ENCODE data around the gene HS2ST1.
"Not testable (repeated sequence)": the region's sequence is repeated elsewhere in the genome, so short reads cannot be mapped to it uniquely, and the experiment has no call there.

The HS2ST1 gene

DNA sequence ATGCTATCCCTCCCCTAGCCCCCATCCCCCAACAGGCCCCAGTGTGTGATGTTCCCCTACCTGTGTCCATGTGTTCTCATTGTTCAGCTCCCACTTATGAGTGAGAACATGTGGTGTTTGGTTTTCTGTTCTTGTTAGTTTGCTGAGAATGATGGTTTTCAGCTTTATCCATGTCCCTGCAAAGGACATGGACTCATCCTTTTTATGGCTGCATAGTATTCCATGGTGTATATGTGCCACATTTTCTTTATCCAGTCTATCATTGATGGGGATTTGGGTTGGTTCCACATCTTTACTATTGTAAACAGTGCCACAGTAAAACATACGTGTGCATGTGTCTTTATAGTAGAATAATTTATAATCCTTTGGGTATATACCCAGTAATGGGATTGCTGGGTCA lies 152.3 kb downstream of the HS2ST1 start:
- not testable (repeated sequence) for DNase-seq (ENCODE audit: low spot score)

DNA sequence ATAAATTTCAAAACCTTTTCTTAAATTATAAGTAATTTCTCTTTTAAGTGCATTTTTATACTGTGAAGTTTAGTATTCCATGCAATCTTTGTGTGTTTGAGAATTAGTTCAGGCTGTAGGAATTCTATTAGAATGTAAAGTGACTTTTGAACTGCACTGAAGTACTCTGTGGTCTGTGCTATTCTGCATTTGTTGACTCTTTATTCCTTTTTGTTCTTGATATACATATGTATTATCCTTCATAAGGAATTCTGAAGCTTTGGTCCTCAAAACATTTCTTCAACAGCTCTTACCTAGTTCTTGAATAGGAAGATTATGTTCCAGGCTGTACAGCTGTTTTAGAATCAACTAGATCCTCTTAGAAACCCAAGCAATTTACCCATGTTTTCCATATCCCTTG lies 158.0 kb downstream of the HS2ST1 start:
- DNase-seq (ENCODE audit: low spot score), result no peak

DNA sequence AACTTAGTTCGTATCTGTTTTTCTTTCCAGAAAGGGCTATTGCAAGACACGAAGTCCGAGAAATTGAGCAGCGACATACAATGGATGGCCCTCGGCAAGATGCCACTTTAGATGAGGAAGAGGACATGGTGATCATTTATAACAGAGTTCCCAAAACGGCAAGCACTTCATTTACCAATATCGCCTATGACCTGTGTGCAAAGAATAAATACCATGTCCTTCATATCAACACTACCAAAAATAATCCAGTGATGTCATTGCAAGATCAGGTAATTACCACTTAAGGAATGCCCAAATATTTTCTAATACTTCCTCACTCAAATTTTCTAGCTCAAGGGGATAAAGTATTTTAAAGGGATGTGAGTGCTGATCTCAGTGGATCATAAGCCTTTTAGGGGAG lies 158.5 kb downstream of the HS2ST1 start:
- no peak for DNase-seq (ENCODE audit: low spot score)

DNA sequence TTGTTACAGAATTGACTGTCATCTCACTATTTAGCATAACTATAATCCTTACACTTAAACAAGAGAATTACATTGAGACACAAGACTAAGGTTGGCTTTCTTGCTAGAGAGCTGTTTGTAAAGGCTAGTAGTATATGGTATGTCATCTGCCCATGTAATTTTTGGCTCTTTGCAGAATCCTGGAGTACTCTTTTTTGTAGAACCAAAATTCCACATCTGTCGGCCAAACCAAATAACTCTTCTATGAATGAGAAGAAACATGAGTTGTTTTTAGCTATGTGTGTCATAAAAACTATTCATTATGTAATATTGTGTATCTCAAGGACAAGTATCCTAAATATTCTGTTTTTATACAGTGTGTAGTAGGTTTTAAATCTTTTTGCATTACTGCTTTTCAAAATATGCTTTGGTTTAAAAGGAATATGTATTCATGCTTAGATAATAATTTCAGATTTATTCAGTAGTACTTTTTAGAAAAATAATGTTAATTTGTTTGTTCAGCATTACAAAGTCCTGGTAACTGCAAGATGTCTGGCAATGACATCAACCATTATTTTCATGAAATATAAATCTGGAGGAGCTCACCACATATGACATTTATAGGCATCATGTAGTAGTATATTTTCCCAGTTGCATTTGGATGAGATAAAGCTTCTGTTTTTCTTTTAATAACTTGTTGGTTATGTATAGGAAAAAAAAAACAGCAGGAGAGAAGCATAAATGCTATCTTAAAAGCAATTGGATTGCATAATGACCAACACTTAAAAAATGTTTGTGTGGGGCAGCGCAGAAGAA lies 159.8 kb downstream of the HS2ST1 start:
- no peak for DNase-seq (ENCODE audit: low spot score)

DNA sequence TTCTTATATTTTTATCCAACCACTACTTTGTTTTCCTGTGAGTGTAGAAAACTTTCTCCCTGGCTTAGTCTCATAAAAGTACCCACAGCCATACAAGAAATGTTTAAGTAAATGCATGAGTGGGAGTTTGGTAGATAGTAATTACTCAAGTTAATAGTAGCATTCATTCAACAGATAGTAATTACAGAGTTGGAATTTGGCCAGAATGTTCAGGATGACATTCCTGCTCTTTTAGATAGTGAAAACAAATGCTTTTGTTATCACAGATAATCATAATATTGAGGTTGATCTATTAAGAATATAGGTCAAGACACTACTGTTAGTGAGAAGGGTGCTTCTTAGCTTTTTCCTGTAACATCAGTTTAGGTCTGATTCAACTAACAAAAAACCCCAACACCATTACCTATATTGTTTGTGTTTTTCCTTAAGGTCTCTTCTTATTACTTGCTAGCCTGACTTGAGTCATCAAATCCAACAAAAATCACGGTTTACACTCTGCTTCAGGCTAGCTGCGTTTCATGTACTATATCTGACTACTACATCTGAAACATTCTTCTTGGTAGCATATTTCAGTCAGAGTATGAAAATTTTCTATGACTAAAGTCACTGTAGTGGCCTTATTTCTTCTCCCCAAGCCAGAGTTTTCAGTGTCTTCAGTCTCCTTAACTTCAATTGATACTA lies 163.7 kb downstream of the HS2ST1 start:
- no peak for DNase-seq (ENCODE audit: low spot score)

DNA sequence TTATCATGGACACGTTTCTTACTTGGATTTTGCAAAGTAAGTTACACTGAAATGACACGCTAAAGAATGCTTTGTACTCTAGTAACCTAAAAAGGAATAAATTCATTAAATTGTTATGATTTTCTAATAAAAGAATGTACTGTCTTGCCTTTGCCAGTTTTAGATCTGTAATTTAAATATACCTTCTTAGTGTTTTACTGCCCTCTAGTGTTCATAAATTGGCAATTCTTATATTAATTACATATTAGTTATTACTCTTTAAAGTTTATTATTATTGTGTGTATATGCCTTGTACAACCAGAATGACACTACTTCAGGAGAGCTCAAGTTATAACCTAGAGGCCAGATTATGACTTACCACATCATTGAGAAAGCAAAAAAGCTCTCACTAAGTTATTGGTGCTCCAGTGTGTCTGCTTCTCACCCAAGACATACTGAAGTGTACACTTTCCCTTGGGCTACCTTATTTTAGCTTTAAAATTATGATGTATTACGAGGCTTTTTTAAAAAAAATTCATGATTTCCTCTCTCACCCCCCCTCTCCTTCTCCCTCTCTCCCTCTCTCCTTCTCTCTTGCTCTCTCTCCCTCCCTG lies 169.9 kb downstream of the HS2ST1 start:
- no peak for DNase-seq (ENCODE audit: low spot score)

DNA sequence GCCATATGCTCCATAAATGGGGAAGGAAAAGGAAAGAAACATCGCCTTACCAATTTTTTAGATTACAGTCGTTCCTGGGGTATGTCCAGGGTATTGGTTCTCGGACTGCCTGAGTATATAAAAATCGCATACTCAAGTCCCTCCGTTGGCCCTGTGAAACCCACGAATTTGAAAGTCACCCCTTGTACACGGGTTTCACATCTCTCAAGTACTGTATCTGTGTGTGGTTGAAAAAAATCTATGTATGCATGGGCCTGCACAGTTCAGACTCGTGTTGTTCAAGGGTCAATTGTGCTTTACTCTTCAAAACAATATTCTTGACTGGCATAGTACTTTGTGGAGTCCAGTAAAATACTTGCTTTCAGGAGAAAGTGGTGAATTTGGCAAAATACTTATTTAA lies 171.7 kb downstream of the HS2ST1 start:
- DNase-seq (ENCODE audit: low spot score), result no peak

DNA sequence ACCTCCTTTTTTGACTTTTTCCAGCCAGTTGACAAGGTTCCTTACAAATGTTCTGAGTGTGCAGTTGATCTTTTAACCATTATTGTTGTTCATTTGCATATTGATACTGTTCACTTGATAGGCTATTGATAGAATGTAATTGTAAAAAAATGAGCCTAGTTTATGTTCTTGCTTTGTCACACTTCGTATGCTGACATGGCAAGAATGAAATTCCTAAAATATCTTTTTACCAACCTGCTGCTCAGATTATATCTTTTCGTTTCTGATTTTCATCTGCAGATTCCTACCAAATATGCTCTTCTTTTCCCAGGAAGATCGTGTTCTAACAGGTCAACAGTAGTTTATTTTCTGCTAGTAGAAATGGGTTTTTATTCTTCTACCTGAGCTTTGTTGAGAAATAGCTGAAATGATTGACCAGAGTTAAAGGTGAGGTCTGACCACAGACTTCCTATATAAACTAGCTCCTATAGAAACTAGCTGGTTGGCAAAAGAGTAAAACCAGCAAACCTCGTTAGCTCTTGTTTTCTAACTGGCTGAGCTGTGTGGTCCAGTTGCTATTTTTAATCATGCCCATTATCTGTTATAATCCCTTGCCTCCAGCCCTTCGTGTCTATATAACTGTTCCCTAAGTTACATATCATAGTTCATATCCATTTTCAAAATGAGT lies 174.8 kb downstream of the HS2ST1 start:
- no peak for DNase-seq (ENCODE audit: low spot score)

DNA sequence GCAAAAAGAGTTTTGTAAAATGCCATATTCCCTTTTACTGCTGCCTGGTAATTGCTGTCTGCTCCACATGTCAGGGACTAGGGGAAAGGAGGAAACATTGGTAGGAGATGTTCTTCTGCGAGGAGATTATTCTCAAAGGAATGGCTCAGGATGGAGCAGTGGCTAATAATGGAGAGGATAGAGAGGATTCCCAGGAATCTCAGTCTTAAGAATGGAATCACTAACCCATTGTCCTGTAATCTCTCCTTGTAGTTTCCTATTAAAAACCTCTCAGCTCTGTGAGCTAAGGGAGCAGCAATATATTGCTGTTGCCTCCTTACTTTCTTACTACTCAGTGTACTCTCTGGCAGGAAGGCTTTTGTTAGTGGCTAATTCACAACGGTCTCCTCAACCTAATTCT lies 175.4 kb downstream of the HS2ST1 start:
- DNase-seq (ENCODE audit: low spot score), result no peak

DNA sequence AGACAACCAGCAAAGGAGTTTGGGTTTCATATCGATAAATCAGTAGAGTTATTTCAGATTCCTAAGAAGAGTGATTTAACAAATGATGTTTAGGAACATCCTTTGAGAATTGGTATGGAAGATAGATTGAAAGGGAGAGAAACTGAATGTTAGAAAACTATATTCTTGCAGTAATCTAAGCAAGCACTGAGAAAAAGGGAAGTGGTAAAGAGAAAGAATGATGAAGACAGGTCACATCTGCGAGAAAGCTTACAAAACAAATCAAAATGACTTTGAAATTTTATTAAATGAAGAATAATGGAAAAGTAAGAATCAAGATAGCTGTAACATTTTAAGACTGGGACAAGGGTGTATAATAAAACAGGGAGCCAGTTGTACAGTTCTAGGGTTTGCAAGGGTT lies 177.0 kb downstream of the HS2ST1 start:
- DNase-seq (ENCODE audit: low spot score), result no peak

DNA sequence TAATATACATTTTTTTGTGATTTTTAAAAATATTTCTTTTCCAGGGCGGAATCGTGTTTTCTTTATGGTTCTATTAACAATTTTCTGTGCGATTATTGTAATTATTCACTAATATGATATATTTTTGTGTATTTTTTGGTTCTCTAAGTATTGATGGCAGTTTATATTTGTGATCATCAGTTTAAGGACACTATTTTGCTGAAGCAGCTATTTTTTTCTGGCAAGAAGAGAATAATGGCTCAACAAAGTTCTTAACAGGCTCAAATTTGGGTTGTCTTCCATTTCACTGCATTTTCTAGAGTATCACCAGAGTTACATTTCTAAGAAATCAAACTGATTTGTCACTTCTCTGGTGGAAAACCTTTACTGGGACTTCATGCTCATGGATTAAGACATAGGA lies 178.4 kb downstream of the HS2ST1 start:
- DNase-seq (ENCODE audit: low spot score), result no peak

DNA sequence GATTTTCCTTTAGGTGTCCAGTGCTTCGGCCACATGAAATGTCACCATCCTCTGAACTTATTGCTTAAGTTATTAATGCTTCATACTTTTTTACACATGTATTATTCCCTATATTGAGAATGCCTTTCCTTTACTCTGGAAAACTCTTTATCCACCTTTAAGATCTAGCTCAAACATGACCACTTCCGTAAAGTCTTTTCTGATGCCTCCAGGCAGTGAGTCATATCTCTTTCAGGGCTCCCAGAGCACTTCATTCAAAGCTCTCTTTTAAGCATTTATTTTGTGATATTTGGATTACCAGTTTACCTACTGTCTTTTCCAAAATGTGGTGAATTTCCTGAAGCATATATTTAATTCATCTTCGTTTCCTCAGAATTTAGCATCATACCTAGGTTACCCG lies 178.9 kb downstream of the HS2ST1 start:
- no peak for DNase-seq (ENCODE audit: low spot score)

DNA sequence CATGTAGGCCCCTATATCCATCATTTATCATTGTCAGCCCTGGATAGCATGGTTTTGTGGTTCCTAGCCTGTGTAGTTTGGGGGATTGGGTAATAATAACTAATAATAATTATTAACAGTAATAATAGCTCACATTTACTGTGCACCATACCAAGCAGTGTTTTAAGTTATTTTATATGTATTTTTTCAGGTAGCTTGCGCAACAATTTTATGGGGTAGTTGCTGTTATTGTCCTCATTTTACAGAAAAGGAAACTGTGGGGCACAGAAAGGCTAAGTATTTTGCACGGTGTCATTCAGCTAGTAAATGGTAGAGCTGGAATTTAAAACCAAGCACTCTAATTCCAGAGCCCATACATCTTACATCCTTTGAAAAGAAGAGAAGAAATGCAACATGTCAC lies 179.8 kb downstream of the HS2ST1 start:
- DNase-seq (ENCODE audit: low spot score), result no peak

DNA sequence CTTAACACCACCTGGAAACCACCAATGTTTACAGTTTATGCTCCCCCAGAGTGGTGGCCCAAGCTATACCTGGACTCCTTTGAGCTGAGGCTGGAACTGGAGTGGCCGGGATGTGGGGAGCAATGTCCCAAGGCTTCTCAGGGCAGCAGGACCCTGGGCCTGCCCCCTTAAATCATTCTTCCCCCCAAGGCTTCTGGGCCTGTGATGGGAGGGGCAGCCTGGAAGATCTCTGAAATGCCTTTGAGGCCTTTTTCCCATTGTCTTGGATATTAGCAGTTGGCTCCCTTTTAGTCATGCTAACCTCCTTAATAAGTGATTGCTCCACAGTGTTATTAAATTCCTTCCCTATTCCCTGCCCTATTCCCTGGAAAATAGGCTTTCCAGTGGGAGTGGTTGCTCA lies 185.8 kb downstream of the HS2ST1 start:
- no peak for DNase-seq (ENCODE audit: low spot score)

DNA sequence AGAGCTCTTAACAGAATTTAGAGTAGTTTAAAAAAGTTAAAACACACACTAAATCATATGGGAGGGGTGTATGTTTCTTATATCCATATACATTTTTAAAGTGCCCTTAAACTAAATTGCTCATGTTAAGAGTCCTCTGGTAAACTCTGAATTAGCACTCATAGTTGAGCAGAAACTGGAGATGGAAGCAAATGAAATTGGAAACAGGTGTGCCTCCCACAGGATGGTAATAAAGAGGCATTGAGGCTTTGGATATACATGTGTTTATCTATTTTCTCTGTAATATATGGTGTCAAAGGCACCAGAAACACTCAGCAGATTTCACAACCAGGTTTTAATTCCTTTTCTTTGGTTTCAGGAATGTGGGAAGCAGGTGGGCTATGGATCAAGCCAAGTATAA lies 188.6 kb downstream of the HS2ST1 start:
- no peak for DNase-seq (ENCODE audit: low spot score)

DNA sequence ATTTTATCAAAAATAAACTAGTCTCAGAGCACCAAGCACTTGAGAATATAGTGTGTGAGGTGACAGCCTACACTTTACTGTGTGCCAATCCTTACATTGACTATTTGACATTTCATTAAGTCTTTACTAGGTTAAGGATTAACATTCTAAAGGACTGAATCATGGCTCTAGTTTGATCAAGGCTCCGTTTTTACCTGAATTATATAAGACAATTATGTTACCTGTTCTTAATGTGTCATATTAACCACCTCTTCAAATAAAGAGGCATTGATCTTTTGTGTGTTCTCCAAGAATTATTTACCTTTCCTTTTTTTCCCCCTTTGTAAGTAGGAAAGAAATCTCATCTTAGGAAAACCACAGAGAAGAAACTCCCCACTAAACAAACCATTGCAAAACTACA lies 189.7 kb downstream of the HS2ST1 start:
- DNase-seq (ENCODE audit: low spot score), result no peak

DNA sequence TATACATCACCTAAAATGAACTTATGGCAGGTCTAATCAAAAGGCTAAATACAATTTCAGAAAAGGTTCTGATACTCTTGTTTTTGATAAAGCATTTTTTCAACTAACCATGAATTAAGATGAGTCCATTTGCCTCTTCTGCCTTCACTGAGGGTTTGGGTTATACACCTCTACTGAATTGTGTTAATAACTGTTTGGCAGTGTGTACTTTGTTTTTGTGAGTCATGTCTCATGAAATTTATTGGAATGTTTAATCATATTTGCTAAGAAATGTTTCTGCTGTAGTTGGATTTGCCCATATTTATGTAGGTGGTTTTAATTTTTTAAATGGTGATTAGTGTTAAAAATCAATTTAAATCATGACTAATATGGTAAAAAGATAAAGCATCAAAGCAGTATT lies 190.5 kb downstream of the HS2ST1 start:
- DNase-seq (ENCODE audit: low spot score), result no peak

DNA sequence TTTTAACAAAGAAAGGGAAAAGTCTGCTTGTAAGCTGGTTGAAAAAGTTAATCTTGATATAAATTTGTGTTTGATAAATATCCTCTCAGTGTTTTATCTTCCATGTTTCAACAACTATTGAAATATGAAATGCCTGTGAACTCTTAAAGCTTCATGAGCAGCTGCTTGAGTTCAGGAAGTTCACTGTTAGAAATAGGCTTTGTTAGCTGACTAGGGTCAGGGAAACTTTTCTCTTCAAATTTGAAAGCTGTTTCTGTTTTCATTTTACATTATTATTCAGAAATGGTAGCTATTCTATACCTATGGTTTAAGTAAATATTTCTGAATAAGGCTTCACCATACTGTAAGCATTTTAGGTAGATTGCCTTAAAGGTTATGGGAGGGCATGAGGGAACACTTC lies 191.7 kb downstream of the HS2ST1 start:
- no peak for DNase-seq (ENCODE audit: low spot score)

DNA sequence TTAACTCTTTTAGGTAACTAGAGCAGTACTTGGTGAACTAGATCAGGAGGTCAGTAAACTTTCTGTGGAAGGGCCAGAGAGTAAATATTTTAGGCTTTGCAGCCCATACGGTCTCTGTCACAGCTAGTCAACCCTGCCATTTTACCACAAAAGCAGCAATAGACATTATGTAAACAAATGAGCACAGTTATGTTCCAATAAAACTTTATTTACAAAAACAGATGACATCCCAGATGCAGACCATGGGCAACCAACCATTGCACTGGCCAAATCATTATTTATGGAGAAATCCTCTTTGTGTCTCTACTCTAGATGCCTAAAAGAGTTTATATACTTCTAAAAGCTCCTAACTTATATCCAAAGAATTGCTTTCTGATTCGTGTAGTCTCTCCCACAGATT lies 192.4 kb downstream of the HS2ST1 start:
- no peak for DNase-seq (ENCODE audit: low spot score)

DNA sequence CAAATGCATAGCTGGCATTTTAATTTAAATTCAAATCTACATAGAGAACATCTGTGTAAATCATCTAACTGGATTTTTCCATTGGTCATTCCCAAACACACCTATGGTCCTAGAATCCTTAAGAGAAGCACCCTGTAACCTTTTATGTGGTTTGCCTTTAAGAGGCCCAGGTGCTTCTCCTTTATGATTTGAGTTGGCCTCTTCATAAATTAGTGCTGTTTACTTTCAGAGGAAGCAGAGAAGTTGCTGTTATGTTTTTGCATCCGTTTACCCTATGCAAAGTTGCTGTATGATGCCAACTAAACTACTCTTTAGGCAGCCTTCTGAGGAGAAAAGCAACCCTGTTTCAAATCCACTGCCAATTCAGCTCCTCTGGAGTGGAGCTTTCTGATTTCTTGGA lies 193.8 kb downstream of the HS2ST1 start:
- DNase-seq (ENCODE audit: low spot score), result no peak

DNA sequence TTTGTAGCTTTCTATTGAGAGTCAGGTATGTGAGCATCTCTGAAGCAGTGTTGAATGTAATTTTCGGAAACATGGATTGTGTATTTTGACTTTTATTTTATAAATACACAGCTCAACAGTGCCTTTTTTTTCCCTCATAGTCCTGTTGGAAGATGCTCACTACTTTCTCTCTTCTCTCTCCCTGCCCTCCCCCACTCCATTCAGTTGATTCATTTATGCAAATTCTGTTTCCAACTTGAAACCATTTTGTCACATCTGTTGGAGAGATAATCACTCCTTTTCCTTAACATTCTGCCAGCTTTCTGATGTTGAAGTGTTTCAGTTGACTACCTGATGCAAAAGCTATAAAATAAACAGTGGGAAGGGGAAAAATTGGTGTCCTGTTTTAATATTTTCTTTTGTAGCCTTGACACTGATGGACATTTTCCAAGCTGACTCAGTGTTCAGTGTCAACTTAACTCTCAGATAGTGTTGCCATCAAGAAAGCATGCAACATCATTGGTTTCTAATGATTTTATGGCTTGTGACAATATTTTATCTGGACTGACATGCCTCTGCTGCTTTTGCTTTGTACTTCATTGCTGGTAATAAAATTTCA lies 194.5 kb downstream of the HS2ST1 start:
- no peak for DNase-seq (ENCODE audit: low spot score)

DNA sequence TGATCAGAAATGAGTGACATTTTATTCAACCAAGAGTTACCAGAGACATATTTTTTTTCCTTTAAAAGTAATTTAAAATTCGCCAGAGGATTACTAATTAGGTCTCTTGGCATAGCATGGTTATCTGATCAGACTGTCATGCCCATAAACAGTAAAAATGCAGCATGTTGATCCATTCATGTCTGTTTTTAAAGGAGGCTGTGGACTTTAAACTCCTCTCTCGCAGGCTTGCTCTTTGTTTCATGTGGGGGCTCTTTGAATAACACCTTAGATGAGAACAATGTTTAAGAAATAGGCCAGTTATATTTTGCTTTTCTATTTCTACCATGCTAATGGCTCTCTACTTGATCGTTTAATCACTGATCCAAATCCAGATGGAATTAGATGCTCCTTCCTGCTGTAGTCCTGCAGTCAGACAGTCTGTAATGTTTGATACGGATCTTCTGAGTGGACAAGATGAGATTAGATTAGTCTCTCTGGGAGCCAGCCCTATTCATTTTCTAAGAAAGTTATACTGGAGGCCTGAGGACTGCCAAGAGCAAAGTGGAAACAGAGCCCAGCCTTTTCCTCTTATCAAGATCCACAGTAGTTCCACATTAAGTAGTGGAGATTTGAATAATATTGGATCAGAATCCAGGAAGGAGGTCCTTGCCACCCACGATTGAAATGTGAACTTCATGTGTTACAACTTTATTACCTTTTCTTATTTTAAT lies 197.4 kb downstream of the HS2ST1 start:
- no peak for DNase-seq (ENCODE audit: low spot score)
